SH-SY5Y (cell line): ENCODE results near the gene ORMDL3.

Experiments
- GATA2 ChIP-seq: IDR thresholded peaks from 2 replicates; pipeline ENCODE4 v1.6.1; 2011; ENCODE audit warnings: mild to moderate bottlenecking, low read depth, low read length
- GATA3 ChIP-seq: IDR thresholded peaks from 2 replicates; pipeline ENCODE4 v1.6.1; 2011; ENCODE audit warnings: low read depth, mild to moderate bottlenecking, low read length, moderate library complexity

Gene ORMDL3, protein sequence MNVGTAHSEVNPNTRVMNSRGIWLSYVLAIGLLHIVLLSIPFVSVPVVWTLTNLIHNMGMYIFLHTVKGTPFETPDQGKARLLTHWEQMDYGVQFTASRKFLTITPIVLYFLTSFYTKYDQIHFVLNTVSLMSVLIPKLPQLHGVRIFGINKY

DNA sequence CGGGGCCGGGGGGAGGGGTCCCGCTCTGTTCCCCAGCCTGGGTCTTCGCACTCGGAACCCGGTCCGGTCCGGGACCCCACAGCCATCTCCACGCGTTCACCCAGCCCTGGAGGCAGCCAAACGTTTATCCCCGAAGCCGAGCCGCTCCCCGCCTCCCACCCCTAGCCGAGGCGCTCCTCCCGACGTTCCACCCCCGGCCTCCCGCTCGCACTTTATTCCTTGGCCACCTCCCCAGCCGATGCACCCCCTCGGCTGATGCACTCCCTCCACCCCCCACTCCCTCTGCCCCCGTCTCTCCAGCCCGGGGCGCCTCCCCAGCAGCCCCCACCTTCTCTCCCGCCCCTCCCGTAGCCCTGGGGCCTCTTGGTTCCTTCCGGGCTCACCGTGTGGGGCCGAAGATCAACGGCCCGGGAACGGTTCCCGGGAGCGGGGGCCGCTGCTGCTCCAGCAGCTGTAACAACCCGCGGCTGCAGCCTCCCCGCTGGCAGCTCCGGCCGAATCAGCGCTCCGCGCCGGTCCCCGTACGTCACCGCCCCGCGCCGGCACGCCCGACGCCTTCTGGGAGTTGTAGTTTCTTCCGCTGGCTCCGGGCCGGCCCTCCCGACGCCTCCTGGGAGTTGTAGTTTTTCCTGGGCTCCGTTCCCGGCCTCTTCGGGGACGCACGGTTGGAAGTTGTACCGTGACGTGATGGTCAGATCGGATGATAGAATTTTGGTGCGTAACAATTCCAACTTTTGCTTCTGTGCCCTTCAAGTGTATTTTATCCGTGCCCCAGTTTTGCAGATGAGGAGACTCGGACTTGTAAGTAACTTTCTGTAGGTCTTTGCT lies at the start of gene ORMDL3, which contains the start of gene LRRC3C:
Gene ORMDL3, minus strand, starts transcription at position 501 of the 828 bp plus-strand sequence. CDS start 3,398 bp downstream, outside the sequence.
Gene LRRC3C, plus strand, starts transcription at position 632 of the 828 bp plus-strand sequence. CDS start 13,792 bp downstream, outside the sequence.
- TF ChIP-seq GATA3, result no peak
- no peak for TF ChIP-seq GATA2

DNA sequence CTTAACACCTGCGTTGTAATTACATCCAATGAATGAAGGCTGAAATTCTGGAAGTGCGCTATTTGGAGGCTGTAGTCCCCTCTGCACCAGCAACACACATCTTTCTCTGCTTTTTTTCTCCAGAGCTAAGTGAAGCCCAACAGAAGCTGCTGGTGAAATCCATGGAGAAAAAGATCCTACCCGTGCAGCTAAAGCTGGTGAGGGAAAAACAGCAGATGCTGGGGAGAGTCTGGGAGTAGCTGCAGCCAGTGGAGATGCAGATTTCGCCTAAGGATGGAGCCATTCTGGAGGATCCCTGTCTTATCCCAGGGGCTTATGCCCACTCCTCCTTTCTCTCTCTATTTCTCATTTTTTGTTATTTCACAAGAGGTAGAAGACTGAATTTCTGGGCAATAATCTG lies 48.4 kb upstream of the ORMDL3 start:
- TF ChIP-seq GATA2, result no peak
- TF ChIP-seq GATA3, result no peak

DNA sequence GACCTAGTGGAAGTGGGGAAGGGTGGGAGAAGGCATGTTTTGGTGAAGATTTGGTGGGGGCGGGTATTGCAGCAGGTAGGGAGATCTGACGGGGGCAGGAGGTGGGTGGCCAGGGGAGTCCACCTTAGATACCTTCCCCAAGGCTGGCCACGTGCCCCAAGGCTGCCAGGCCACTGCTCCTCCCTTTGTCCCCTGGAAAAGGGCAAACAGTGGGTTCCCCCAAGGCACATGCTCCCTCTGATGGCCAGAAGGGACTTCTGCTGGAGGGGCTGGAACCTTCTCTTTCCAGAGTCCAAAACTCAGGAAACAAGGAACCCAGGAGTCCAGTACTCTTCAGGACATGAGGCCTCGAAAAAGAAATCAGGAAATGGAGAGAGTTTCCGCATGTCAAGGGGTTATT lies 47.0 kb upstream of the ORMDL3 start:
- no peak for TF ChIP-seq GATA2
- TF ChIP-seq GATA3, result no peak

DNA sequence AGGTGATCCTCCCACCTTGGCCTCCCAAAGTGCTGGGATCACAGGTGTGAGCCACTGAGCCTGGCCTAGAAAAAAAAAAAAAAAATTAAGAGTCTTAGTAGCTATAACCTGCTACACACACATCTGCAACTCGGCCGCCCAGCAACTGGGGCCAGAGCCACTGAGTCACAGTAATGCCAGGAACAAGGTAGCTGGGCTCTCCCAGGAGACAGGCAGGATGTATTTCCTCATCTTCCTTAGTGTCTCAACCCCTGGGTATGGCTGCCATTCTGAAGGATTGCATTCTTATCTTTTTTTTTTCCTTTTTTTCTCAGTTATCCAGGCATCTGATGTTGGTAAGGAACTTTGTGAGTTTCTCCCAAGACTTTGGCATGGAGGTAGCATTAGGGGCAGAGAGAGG lies 46.1 kb upstream of the ORMDL3 start:
- TF ChIP-seq GATA3 (no peak), GATA2 (no peak)

DNA sequence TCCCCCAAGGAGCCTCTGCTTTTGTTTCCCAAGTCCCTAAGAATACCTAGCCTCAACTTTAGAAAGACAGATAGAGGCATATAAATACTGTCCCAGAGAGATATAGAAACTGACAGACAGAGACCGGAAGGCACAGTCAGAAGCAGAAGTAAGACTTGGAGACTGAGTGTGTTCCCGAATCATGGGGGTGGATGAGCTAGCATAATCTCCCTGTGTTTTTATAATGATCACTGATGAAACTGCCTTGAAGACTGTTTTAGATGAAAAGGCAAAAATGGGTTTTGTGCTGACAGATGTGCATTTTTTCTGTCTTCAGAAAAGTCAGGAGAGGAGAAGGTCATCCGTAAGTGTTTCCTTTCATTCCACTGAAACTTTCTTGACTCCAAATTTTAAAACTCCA lies 44.9 kb upstream of the ORMDL3 start:
- no peak for TF ChIP-seq GATA3
- TF ChIP-seq GATA2, result no peak

DNA sequence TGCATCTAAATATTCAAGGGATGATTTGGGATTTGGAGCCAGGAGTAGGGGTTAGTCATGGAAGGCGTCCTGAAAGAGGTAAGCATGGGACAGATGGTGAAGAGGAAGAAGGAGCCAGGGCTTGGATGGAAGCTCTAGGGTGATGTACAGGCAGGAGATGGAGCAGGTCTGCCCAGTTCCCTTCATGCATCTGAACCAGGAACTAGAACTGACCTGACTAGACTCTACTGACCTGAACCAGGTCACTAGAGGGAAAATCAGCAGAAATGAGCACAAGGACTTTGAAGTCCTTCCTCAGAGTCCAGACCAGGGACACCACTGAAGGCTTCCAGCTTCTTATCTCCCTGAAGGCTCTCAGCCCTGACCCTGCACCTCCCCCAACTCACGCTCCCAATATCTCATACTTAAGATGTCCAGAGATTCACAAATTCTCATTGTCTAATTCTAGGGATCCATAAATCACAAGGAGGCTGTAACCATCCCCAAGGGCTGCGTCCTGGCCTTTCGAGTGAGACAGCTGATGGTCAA lies 43.7 kb upstream of the ORMDL3 start:
- TF ChIP-seq GATA3, result no peak

DNA sequence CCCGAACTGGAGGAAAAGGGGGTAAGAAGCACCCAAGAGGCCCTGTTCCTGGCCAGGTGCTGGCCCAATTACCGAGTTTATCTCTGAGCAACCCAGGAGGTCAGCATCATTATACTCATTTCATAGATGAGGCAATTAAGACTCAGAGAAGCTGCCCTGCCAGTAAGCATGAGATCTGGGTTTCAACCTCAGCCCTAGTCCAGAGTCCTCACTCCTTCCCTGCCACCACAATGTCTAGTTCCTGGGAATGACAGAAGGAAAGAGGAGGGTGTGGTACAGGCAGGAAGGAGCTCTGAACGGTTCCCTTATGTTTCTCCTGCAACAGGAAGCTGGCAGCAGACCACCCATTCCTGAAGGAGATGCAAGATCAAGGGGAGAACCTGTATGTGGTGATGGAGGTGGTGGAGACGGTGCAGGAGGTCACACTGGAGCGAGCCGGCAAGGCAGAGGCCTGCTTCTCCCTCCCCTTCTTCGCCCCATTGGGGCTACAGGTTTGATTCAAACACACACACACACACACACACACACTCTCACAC lies 42.8 kb upstream of the ORMDL3 start:
- TF ChIP-seq GATA3, result no peak
- TF ChIP-seq GATA2, result no peak

DNA sequence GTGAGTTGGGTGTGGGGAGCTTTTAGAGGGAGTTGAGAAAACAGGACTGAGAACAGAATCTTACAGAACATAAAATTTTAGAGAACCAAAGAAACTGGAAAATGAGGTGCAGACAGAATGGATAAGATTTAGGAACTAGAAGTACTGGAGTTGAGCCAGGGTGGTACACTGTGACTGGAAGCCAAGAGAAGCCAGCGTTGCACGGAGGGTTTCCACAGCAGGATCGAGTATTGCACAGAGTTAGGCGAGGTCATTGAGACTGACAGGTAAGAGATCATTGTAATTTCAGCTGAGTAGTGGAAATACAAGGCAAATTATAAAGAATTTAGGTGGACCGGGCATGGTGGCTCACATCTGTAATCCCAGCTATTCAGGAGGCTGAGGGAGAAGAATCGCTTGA lies 42.0 kb upstream of the ORMDL3 start:
- TF ChIP-seq GATA2 (no peak), GATA3 (no peak)

DNA sequence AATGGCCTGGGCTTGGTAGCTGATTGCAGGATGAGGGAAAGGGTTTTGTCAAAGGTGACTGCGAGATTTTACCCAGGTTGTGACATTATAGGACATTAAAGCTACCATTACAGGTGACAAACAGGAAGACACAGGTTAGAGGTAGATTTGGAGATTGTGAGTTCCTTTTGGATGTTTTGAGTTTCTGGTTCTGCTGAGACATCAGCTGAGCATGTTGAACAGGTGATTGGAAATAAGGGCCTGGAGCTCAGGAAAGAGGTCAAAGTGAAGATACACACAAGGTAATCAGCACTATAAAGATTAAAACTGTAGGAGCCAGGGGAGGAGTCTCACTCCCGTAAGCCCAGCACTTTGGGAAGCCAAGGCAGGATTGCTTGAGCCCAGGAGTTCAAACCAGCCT lies 41.4 kb upstream of the ORMDL3 start:
- TF ChIP-seq GATA3 (no peak), GATA2 (no peak)

DNA sequence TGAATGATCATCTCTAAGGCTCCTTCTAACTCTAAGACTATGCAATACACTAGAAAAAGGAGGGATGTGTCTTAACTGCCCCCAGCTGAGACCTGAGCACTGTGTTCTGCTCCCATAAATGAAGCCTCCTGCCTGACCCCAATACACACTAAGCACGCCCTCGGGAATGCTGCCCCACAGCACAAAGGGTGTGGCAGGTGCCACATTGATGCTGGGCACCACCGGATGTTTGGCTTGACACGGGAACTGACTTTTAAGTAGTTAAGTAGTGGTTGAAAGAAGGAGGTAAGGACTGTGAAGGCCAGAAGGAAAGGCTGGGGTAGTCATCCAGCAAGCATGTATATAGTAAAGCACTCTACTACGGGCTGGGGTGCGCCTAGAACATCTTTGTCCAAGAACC lies 39.4 kb upstream of the ORMDL3 start:
- TF ChIP-seq GATA3, result no peak
- no peak for TF ChIP-seq GATA2

DNA sequence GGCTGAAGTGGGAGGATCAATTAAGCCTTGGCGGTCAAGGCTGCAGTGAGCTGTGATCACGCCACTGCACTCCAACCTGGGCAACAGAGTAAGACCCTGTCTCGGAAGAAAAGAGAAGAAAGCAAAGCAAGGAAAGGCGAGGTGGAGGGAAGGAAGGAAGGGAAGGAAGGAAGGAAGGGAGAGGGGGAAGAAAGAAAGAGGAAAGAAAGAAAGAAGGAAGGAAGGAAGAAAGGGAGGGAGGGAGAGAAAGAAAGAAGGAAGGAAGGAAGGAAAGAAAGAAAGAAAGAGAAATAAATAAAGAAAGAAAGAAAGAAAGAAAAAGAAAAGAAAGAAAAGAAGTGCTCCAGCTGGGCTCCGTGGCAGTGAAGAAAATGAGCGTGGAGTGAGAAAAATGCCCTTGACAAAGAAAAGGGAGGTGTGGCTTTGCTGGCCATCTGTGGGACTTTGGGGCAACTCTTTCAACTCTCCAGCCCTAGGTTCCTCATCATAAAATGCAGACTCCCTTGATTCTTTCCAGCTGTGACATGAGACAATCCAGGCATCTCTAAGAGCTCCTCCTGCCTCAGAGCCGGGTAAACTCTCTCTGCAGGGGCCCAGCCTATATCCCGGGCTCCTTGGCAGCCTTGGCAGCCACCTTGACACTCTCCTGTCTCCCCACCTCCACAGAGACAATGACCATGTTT lies 37.8 kb upstream of the ORMDL3 start:
- TF ChIP-seq GATA2, result no peak
- TF ChIP-seq GATA3, result no peak

DNA sequence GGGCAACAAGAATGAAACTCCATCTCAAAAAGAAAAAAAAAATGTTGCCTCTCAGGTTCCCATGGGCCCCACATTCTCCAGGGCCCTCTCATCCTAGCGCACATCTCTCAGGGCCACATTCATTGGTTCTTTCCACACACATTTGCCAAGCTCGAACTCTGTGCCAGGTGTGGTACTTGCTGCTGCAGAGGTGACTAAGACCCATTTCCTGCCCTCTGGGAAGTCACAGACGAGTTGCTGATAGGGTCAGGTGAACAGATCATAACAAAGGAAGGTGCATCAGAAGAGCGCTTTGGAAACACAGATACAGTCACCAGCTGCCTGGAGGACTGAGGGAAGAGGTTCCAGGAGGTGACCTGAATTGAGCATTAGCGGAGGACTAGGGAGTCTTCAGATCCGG lies 36.4 kb upstream of the ORMDL3 start:
- TF ChIP-seq GATA3 (no peak), GATA2 (no peak)

DNA sequence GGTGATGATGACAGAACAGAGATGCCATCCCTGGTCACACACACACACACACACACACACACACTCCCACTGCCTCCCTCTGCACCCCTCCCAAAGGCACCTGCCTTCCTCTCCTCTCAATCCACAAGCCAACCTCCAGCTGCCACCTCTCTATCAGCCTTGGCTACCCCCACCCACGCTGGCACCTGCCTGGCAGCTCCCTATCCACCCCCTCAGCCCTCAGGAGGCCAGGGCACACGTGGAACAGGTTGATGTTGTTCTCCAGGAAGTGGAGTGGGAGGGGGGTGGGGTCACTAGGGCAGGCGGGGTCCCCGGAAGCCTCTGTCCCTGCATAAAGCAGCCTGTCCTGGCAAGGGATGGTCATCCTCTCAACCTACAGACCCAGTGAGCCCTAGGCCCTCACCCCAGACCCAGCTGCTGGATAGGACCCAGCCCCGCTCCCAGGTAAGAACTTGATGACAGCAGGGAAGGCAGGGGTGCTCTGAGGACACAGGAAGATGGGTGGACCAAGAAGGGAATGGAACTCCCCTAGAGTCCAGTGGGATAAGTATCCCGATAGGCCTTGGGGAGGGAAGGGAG lies 35.3 kb upstream of the ORMDL3 start, which contains the start of gene GSDMA:
Gene GSDMA, plus strand, starts transcription at position 363 of the 579 bp plus-strand sequence. CDS start 2,684 bp downstream, outside the sequence.
- no peak for TF ChIP-seq GATA3
- no peak for TF ChIP-seq GATA2
